Activated CD8-positive, alpha-beta memory T cell treated with anti-CD3 and anti-CD28 coated beads, Interleukin-2, amount 50 U/mL, for 24 hours (primary cell): Measurements from ENCODE around the gene LCLAT1.
A peak's percentile ranks its signal among the peaks of the same experiment; 100 is the strongest.
"Not testable (repeated sequence)": the region's sequence is repeated elsewhere in the genome, so short reads cannot be mapped to it uniquely, and the experiment has no call there.

Source experiments
- DNase-seq: peaks from one replicate; pipeline ENCODE4 v3.0.0-alpha.2; 2020; ENCODE audit errors: extremely low read depth

LCLAT1 gene

GRCh38 chr2:30643013-30643412 lies 196.0 kb downstream of the LCLAT1 start:
- not testable (repeated sequence) for DNase-seq

GRCh38 chr2:30643674-30644073 lies 196.6 kb downstream of the LCLAT1 start:
- no peak for DNase-seq

DNA sequence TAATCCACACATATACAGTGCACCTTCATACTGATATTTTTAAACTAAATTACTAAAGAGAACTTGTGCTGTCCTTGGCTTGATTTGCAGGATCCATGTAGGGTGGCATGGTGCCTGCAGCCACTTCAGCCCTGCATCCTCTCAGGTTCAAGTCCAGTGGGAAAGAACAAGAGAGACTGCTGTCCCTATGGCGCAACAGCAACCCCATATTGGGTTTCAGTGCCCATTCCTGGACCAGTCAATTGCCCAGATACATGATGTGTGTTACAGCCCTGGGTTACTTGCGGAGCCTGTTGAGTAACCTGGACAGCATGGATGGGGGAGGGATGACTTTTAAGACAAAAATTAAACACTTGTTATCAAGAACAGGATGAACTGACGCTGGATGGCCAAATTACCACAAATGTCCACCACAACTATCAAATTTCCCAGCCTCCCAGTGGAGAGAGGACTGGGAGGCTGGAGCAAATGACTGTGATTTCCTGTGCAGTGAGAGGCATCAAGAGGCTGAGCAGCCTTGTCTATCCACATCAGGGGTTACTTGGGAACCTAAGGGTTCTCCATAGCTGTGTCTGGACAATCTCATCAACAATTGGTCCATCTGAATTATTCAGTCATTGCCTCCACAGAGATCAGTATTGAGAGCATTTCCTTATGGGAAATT lies 198.2 kb downstream of the LCLAT1 start:
- no peak for DNase-seq

GRCh38 chr2:30645745-30646119 lies 198.7 kb downstream of the LCLAT1 start:
- DNase-seq: no peak

DNA sequence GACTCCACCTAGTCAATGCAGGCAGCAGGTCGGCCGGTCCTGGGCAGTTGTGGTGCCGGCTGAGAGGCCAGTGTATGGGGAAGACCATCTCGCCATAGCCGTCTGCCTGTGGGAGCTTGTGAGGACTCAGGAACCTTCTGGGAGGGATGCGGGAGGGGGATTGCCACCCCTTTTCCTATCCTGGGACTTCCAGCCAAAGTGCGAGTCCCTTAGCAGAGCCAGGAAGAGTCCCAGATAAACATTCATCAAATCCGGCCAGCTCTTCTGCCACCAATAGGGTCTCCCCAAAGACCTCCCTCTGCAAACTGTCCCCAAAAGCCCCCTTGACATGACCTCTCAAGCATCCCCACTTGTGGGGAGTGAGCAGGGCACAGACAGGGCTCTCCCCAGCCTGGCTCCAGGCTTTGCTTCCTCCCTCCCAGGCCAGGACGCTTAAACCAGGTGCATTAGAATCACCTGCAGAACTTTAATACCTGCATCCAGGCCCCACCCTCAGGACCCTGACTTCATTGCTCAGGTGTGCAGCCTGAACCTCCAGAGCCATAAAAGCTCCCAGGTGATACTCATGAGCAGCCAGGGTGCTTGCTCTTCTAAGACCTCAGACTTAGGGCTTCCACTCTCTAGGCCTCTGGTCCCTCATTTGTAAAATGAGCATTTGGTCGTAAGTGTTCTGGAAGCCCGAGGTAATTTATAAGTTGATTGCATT lies 200.9 kb downstream of the LCLAT1 start:
- no peak for DNase-seq

GRCh38 chr2:30649278-30649677 lies 202.2 kb downstream of the LCLAT1 start:
- no peak for DNase-seq

- DNase-seq: no peak
Observed at GRCh38 chr2:30649828-30650227, 202.8 kb downstream of the LCLAT1 start.

- no peak for DNase-seq
Observed at GRCh38 chr2:30652271-30652915, 205.3 kb downstream of the LCLAT1 start.

- DNase-seq: no peak
Observed at GRCh38 chr2:30653847-30654246, 206.8 kb downstream of the LCLAT1 start.

GRCh38 chr2:30654404-30654803 lies 207.4 kb downstream of the LCLAT1 start:
- no peak for DNase-seq

DNA sequence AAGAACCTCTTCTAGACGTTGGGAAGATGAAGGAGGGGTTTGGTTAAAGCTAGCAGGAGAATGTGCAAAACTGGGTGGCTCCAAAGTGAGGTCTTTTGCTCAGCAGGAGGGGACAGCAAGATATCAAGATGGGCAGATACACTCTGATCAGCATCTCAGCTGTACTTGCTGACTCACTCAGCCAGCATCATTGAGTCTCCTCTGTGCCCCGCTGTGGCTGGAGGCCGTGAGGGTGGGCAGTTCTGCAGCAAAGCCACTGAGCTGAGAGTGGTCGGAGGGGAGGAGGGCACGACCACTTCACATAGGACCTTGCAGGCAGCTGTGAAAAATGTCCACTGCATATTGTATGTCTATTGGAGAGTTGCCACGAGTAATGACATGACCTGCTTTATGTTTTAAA lies 208.2 kb downstream of the LCLAT1 start:
- DNase-seq: no peak

DNA sequence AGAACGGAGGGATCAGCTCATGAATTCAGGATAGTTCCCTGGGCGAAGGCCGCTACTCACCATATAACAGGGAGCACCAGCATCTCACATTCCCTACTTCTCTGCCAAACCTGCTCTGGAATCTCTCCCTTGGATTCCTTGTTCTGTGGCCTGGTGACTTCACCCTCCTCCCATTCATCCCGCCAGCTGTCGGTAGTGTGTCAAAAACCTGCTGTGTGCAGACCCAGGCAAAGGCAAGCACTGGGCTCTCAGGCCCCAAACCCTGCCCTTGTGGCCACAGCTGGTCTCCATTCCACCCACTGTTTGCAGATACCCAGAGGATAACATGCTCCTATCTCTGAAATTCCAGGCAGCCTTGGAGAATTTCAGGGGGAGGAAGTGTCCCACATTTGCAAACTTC lies 208.6 kb downstream of the LCLAT1 start:
- no peak for DNase-seq

- DNase-seq: no peak
Observed at GRCh38 chr2:30656079-30656478, 209.0 kb downstream of the LCLAT1 start.

DNA sequence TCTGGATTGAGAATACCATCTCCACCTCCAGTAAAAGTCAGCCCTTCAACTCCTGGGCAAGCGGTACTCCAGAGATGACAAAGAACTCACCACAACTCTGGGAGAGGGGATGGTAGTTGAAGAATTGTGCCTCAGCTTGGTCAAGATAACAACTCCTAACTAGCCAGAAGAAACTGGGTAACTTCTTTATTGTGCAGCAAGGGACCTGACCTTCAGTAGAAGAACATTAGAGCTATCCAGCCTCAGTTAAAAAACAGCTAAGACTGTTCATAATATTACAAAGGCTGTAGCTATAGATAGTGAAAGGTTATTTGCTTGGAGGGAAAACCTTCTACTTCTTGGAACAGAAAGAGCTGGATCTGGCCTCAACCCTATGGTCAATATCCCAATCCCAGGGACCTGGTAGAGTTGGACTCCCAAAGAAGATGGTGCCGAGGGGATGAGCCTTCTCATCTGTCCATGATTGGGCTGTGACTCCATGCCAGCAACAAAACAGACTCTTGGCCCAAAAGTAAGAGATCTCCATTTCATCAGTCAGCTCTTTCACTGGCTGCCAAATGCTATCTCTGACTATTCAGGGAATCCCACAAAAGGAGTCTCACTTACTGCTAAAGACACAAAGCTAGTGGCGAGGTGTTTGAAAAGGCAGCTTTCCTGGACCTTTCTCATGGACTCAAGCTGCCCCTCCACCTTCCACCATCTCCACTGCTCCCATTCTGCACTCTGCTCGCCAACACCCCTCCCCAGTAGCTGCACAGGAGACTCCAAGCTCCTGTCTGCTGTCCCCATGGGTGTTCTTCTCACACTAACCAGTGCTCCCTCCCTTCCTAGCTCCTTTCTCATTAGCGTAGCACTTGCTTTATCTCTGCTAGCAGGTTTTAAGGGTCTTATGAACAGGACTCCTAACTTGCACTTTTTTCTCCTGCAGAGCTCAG lies 214.4 kb downstream of the LCLAT1 start:
- DNase-seq: no peak

DNA sequence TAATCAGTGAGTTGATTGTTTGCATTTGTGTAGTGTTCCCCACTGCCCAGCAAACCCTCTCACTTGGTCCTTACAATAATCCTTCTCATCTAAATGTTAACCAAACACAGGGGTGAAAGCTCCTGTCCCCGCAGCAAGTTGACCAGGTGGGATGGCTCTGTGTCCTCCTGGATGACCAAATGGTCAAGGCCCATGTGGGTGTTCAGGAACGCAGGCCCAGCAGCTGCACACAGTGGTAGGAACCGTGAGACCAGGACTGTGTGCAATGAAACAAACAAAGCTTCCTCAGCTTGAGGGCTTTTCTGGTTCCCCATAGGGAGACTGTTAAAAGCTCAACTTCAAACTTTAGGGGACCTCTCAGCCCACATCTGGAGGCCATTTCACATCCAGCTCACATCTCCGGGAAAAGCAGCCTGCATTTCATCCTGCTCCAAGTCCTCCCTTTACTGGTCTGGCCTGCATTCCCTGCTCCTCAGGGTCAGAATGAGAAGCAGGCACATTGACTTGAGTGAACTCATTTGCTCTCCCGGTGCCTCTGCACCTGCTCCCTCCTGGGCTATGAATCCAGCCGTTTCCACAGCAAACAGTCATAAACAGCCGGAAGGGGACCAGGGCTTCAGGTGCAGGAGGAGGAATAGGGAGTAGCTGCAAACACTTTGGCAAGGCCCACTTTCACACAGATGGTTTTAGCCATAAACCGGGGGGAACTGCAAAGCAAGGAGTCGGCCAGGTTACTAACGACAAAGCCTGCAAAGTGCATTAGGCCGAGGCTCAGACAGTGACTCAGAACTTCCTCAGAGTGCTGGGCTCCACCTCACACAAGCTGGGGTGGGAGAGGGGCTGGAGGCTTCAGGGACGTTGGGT lies 215.5 kb downstream of the LCLAT1 start:
- no peak for DNase-seq

GRCh38 chr2:30663321-30663720 lies 216.3 kb downstream of the LCLAT1 start:
- no peak for DNase-seq

- DNase-seq: no peak
Observed at GRCh38 chr2:30663806-30664205, 216.8 kb downstream of the LCLAT1 start.

DNA sequence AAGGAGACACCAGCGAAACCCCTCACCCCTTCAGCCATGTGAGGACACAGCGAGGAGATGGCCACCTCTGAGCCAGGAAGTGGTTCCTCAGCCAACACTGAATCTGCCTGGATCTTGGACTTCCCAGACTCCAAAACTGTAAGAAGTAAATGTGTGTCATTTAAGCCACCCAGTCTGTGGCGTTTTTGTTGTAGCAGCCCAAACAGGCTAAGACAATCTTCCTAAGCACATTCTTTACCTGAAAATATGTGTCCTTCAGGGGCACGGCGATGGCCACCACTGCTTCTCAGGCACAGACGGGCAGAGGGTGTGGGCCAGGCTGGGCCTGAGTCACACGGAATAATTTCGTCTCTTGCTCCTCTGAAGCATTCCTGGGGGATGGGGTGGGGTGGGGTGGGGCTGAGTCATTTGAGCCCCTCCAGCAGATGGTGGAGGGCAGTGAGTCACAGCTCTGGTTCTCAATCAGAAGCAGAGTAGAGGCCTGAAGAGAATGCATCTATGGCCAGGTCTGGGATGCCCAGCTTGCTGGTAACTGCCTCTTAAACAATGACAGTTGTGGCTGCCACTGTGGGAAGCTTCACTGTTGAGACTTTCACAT lies 217.8 kb downstream of the LCLAT1 start:
- DNase-seq: peak; percentile 2

DNA sequence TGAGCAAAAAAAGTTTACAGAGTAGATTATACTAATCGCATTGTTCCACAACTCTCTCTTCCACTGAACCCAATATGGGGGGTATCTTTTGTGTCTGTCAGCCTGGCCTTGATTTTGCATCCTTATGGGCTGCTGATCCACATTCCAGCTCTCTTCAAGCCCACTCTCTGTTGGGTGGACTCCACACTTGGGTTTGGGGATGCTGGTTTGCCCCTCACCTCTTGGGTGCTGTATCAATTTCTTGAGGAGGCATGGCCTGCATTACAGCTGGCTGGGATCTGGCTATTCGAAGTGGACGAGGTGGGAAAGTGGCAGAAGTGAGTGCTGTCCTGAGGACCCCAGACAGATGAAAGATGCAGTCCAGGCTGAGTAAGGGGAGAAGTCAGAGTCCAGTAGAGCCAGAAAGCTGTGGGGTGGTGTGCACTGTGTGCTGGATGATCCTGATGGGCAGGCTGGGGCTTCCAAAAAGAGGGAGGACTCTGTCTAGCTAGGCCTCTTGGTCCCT lies 218.8 kb downstream of the LCLAT1 start:
- no peak for DNase-seq

DNA sequence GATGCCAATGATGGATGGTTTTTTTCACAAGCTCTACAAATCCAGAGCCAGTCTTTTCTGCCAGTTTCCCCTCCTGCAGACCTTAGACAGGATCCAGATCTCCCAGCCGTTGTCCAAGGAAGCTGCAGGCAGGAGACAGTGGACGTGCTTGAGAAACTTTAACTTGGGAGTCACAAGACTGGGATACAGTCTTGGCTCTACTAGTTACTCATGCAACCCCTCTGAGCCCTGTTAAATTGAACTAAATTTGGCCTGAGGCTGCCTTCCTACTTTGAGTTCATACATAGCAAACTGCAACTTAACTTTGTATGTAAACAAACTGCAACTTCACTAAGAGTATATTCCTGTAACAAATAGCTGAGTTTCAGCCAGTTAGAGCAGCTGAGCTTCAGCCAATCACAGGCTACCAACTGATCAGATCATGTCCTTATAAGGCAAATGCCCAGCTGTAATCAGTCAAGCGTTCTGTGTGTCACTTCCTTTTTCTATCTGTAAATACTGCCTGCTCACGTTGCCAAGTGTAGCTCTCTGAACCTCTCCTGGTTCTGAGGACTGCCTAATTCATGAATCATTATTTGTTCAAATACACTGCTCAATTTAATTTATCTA lies 219.3 kb downstream of the LCLAT1 start:
- DNase-seq: no peak
